Liver (tissue), 9 donors: ENCODE results near the gene PDLIM1. TPM values are rescaled to one million over a fixed set of nuclear protein-coding genes. Genes with fewer than 3 reads are reported as not detected.

Experiments used
- DNase-seq: peaks from one replicate; pipeline ENCODE4 v3.0.0-alpha.2; 2017; ENCODE audit warnings: low spot score
- H3K27ac ChIP-seq, 2 donors: one replicate each; pipeline ENCODE4 v1.7.0; 2013; ENCODE audit warnings: inconsistent platforms in 2 of 2, low read length in 2 of 2, control low read depth in 1 of 2, low read depth in 1 of 2, mild to moderate bottlenecking in 1 of 2
- H3K27me3 ChIP-seq, 4 donors: one replicate each; pipeline versions ENCODE4 v1.6.1 to v1.7.0; 2013; ENCODE audit warnings: low read length in 3 of 4, inconsistent platforms in 1 of 4, mild to moderate bottlenecking in 1 of 4, moderate library complexity in 1 of 4; ENCODE audit not compliant: control insufficient read depth in 4 of 4, insufficient read depth in 4 of 4
- H3K36me3 ChIP-seq, 4 donors: one replicate each; pipeline versions ENCODE4 v1.6.1 to v1.7.0; 2013; ENCODE audit warnings: low read length in 3 of 4, mild to moderate bottlenecking in 3 of 4, low read depth in 1 of 4, moderate library complexity in 1 of 4; ENCODE audit not compliant: control insufficient read depth in 4 of 4, insufficient read depth in 3 of 4
- H3K4me1 ChIP-seq, 4 donors: one replicate each; pipeline versions ENCODE4 v1.6.1 to v1.7.0; 2013; ENCODE audit warnings: low read length in 3 of 4, mild to moderate bottlenecking in 3 of 4, moderate library complexity in 1 of 4; ENCODE audit not compliant: control insufficient read depth in 4 of 4, insufficient read depth in 4 of 4
- H3K4me3 ChIP-seq, 3 donors: one replicate each; pipeline versions ENCODE4 v1.6.1 to v1.7.0; 2013; ENCODE audit warnings: low read length in 3 of 3, control low read depth in 1 of 3, low read depth in 1 of 3, mild to moderate bottlenecking in 1 of 3
- H3K9ac ChIP-seq, 2 donors: one replicate each; pipeline ENCODE4 v1.7.0; 2013; ENCODE audit warnings: low read length in 2 of 2, mild to moderate bottlenecking in 2 of 2, moderate library complexity in 2 of 2, control low read depth in 1 of 2, low read depth in 1 of 2
- H3K9me3 ChIP-seq, 4 donors: one replicate each; pipeline versions ENCODE4 v1.6.1 to v1.7.0; 2013; ENCODE audit warnings: low read length in 3 of 4; ENCODE audit not compliant: control insufficient read depth in 4 of 4
- CTCF ChIP-seq: fragments of 150-350 bp; IDR thresholded peaks from 2 replicates; pipeline ENCODE4 v1.5.1; 2017; ENCODE audit warnings: improper control_type of control experiment, low read depth, low read length; ENCODE audit not compliant: missing input control
- EGR1 ChIP-seq, 2 donors: IDR thresholded peaks; 2 replicates each; pipeline ENCODE4 v1.6.1; 2016 to 2018; ENCODE audit warnings: antibody characterized with exemption in 2 of 2, low read depth in 2 of 2
- FOXA1 ChIP-seq: IDR thresholded peaks from 2 replicates; pipeline ENCODE4 v1.6.1; 2016; ENCODE audit warnings: antibody characterized with exemption
- FOXA2 ChIP-seq: IDR thresholded peaks from 2 replicates; pipeline ENCODE4 v1.6.1; 2016; ENCODE audit warnings: antibody characterized with exemption
- GABPA ChIP-seq, 2 donors: IDR thresholded peaks in 1 of 2; conservative IDR thresholded peaks in 1 of 2; 2 replicates each; pipeline ENCODE4 v1.6.1; 2016; ENCODE audit warnings: antibody characterized with exemption in 2 of 2, mild to moderate bottlenecking in 1 of 2, moderate library complexity in 1 of 2
- HNF4A ChIP-seq, 2 donors: conservative IDR thresholded peaks; 2 replicates each; pipeline ENCODE4 v1.6.1; 2016; ENCODE audit warnings: antibody characterized with exemption in 2 of 2, mild to moderate bottlenecking in 2 of 2
- HNF4G ChIP-seq: IDR thresholded peaks from 2 replicates; pipeline ENCODE4 v1.6.1; 2016; ENCODE audit warnings: antibody characterized with exemption
- JUND ChIP-seq, 2 donors: IDR thresholded peaks; 2 replicates each; pipeline ENCODE4 v1.6.1; 2016; ENCODE audit warnings: antibody characterized with exemption in 2 of 2
- MAX ChIP-seq: IDR thresholded peaks from 2 replicates; pipeline ENCODE4 v1.6.1; 2016; ENCODE audit warnings: antibody characterized with exemption
- NR2F2 ChIP-seq: IDR thresholded peaks from 2 replicates; pipeline ENCODE4 v1.6.1; 2016; ENCODE audit warnings: antibody characterized with exemption
- RAD21 ChIP-seq, 2 donors: IDR thresholded peaks; 2 replicates each; pipeline ENCODE4 v1.6.1; 2016; ENCODE audit warnings: antibody characterized with exemption in 2 of 2, mild to moderate bottlenecking in 2 of 2
- REST ChIP-seq: IDR thresholded peaks from 2 replicates; pipeline ENCODE4 v1.6.1; 2016; ENCODE audit warnings: antibody characterized with exemption, mild to moderate bottlenecking
- SP1 ChIP-seq: IDR thresholded peaks from 2 replicates; pipeline ENCODE4 v1.6.1; 2018; ENCODE audit warnings: antibody characterized with exemption, mild to moderate bottlenecking
- TAF1 ChIP-seq: conservative IDR thresholded peaks from 2 replicates; pipeline ENCODE4 v1.6.1; 2016; ENCODE audit warnings: antibody characterized with exemption, mild to moderate bottlenecking
- YY1 ChIP-seq: IDR thresholded peaks from 2 replicates; pipeline ENCODE4 v1.6.1; 2016; ENCODE audit warnings: antibody characterized with exemption, mild to moderate bottlenecking
- ZBTB33 ChIP-seq: IDR thresholded peaks from 2 replicates; pipeline ENCODE4 v1.6.1; 2016; ENCODE audit warnings: antibody characterized with exemption
- WGBS: extraction: QIAGEN DNeasy Blood & Tissue Kit; methylation state at CpG from one replicate; pipeline ENCODE4 v1.1.7; 2013; 5-methylcytosine and 5-hydroxymethylcytosine counted together
- polyA plus RNA-seq, 2 donors: library from polyadenylated mRNA; stranded (reverse) in 1 of 2; unstranded in 1 of 2; fragments of 200-250 nt in 1 of 2; fragments of >200 nt in 1 of 2; fragmentation: Nextera tagmentation in 1 of 2; extraction: Ambion mirVana in 1 of 2; gene quantifications; one replicate each; pipeline versions ENCODE4 v1.2.1 to v1.2.3, GENCODE V29; 2013 to 2015
- total RNA-seq, 2 donors: library from RNA; depleted of rRNA; stranded (reverse); fragments of >200 nt; gene quantifications; one replicate each; pipeline ENCODE4 v1.2.3, GENCODE V29; 2014
- donor health status: healthy.
- donor health status: healthy.
- donor health status: healthy.
- donor health status: healthy.
- donor health status: healthy.

Gene PDLIM1
- total and polyA plus RNA-seq, 4 donors = 16.8 to 73.4 (median 44.5) TPM

- Histone ChIP-seq H3K9ac (no peak overlapping the region), H3K4me3 (no peak overlapping the region), H3K27me3 (no peaks in the 10 kb centered on the region), H3K9me3 (no peaks in the 10 kb centered on the region), H3K27ac (no peak overlapping the region), H3K4me1 (no peaks in the 10 kb centered on the region), H3K36me3 (no peaks in the 10 kb centered on the region)
- no peak for DNase-seq
- TF ChIP-seq TAF1 = no peak
- no peak for TF ChIP-seq GABPA (IDR thresholded peaks at IDR 0.05 in 1 of 2, conservative IDR thresholded peaks at IDR 0.05 in 1 of 2)
- 64% methylated on average over 10 of the region's 10 CpGs for WGBS
These were observed 15.0 kb upstream of the PDLIM1 start for GRCh38 chr10:95305606-95306317.

- WGBS = 85% methylated on average over 2 of the region's 2 CpGs
- Histone ChIP-seq H3K9ac (no peak overlapping the region), H3K27ac (no peak overlapping the region), H3K27me3 (no peaks in the 10 kb centered on the region), H3K4me3 (no peak overlapping the region), H3K36me3 (no peaks in the 10 kb centered on the region), H3K4me1 (no peaks in the 10 kb centered on the region), H3K9me3 (no peaks in the 10 kb centered on the region)
- TF ChIP-seq YY1 = no peak
- TF ChIP-seq FOXA1 = no peak
- no peak for TF ChIP-seq FOXA2
- no peak for TF ChIP-seq MAX
- no peak for TF ChIP-seq ZBTB33
- no peak for TF ChIP-seq JUND (IDR thresholded peaks at IDR 0.05)
- no peak for TF ChIP-seq RAD21 (IDR thresholded peaks at IDR 0.05)
- TF ChIP-seq EGR1 (IDR thresholded peaks at IDR 0.05; ENCODE audit: low read depth in 2 of 2) = no peak
- TF ChIP-seq SP1 = no peak
- no peak for TF ChIP-seq HNF4A (conservative IDR thresholded peaks at IDR 0.05)
- TF ChIP-seq GABPA (IDR thresholded peaks at IDR 0.05 in 1 of 2, conservative IDR thresholded peaks at IDR 0.05 in 1 of 2) = no peak
- TF ChIP-seq TAF1 = no peak
- no peak for TF ChIP-seq CTCF
- TF ChIP-seq HNF4G = no peak
- no peak for DNase-seq
These were observed 14.2 kb upstream of the PDLIM1 start for GRCh38 chr10:95304976-95305375.

- Histone ChIP-seq H3K9me3 (no peaks in the 10 kb centered on the region), H3K4me1 (no peaks in the 10 kb centered on the region), H3K4me3 (no peak overlapping the region), H3K9ac (no peak overlapping the region), H3K36me3 (no peaks in the 10 kb centered on the region), H3K27me3 (no peaks in the 10 kb centered on the region), H3K27ac (no peak overlapping the region)
- 90% methylated on average over 4 of the region's 4 CpGs for WGBS
- DNase-seq = no peak
- TF ChIP-seq YY1 = no peak
- TF ChIP-seq CTCF = no peak
- TF ChIP-seq FOXA1 = no peak
- TF ChIP-seq NR2F2 = no peak
- no peak for TF ChIP-seq EGR1 (IDR thresholded peaks at IDR 0.05; ENCODE audit: low read depth in 2 of 2)
- no peak for TF ChIP-seq TAF1
- no peak for TF ChIP-seq JUND (IDR thresholded peaks at IDR 0.05)
- no peak for TF ChIP-seq SP1
- no peak for TF ChIP-seq HNF4G
- TF ChIP-seq FOXA2 = no peak
- TF ChIP-seq RAD21 (IDR thresholded peaks at IDR 0.05) = no peak
- TF ChIP-seq GABPA (IDR thresholded peaks at IDR 0.05 in 1 of 2, conservative IDR thresholded peaks at IDR 0.05 in 1 of 2) = no peak
- no peak for TF ChIP-seq REST
- TF ChIP-seq MAX = no peak
These were observed 13.7 kb upstream of the PDLIM1 start for GRCh38 chr10:95304463-95304862.
